Measurements from ENCODE around the gene APOOL.

Gene APOOL

DNA sequence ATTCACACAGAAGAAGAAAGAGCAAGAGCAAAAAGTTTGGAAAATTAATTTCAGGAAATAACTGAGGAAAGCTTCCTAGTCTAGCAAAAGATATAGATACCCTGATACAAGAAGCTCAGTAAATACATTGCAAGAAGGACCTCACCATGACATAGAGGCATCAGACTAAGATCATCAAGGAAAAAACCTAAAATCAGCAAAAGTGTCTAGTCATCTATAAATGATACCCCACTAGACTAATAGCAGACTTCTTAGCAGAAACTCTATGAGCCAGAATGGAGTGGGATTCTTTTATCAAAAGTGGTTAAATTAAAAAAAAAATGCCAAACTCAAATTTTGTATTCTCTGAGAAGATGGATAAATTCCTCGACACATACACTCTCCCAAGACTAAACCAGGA lies 10.5 kb upstream of the APOOL start:
- H3K36me3 ChIP-seq (ENCODE audit: low read length), result no peaks in the 10 kb centered on the region
- no peak overlapping the region for H3K27ac ChIP-seq (ENCODE audit: low read depth, low read length)
- H4K20me1 ChIP-seq (ENCODE audit: low read depth, low read length), result no peaks in the 10 kb centered on the region
- H3K79me2 ChIP-seq (ENCODE audit: insufficient read depth, low read length), result no peaks in the 10 kb centered on the region
- H3K4me2 ChIP-seq (ENCODE audit: low read depth, low read length, poor library complexity, severe bottlenecking), result no peak overlapping the region
- no peaks in the 10 kb centered on the region for H3F3A ChIP-seq (ENCODE audit: insufficient read depth)
- TF ChIP-seq EZH2phosphoT487 (conservative IDR thresholded peaks at IDR 0.05; ENCODE audit: low read length), result no peak
- TF ChIP-seq, protein P1, sequence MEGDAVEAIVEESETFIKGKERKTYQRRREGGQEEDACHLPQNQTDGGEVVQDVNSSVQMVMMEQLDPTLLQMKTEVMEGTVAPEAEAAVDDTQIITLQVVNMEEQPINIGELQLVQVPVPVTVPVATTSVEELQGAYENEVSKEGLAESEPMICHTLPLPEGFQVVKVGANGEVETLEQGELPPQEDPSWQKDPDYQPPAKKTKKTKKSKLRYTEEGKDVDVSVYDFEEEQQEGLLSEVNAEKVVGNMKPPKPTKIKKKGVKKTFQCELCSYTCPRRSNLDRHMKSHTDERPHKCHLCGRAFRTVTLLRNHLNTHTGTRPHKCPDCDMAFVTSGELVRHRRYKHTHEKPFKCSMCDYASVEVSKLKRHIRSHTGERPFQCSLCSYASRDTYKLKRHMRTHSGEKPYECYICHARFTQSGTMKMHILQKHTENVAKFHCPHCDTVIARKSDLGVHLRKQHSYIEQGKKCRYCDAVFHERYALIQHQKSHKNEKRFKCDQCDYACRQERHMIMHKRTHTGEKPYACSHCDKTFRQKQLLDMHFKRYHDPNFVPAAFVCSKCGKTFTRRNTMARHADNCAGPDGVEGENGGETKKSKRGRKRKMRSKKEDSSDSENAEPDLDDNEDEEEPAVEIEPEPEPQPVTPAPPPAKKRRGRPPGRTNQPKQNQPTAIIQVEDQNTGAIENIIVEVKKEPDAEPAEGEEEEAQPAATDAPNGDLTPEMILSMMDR (IDR thresholded peaks at IDR 0.05; ENCODE audit: insufficient read depth, low read length, poor library complexity, severe bottlenecking), result no peak
- H3K9me3 ChIP-seq (ENCODE audit: insufficient read depth, low read length), result no peaks in the 10 kb centered on the region
- H3K4me3 ChIP-seq (ENCODE audit: insufficient read depth, low read length, poor library complexity, severe bottlenecking), result no peak overlapping the region
- no peaks in the 10 kb centered on the region for H3K27me3 ChIP-seq (ENCODE audit: low read length)
- H3K9ac ChIP-seq (ENCODE audit: low read length), result no peak overlapping the region
- H3K9me2 ChIP-seq (replicated peaks; ENCODE audit: insufficient read depth, low read length), result no peaks in the 10 kb centered on the region
- no peak overlapping the region for H2AFZ ChIP-seq (ENCODE audit: low read depth, low read length, severe bottlenecking)

DNA sequence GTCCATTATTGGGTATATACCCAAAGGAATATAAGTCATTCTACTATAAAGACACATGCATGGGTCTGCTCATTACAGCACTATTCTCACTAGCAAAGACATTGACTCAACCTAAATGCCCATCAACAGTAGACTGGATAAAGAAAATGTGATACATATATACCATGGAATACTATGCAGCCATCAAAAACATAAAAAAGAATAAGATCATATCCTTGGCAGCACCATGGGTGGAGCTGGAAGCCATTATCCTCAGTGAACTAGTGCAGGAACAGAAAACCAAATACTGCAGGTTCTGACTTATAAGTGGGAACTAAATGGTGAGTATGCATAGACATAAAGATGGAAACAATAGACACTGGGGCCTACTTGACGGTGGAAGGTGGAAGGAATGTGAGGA lies 2.3 kb upstream of the APOOL start:
- Histone ChIP-seq H3K4me3 (ENCODE audit: insufficient read depth, low read length, poor library complexity, severe bottlenecking) (no peak overlapping the region), H3K4me2 (ENCODE audit: low read depth, low read length, poor library complexity, severe bottlenecking) (no peak overlapping the region), H3K9me3 (ENCODE audit: insufficient read depth, low read length) (no peaks in the 10 kb centered on the region), H3K79me2 (ENCODE audit: insufficient read depth, low read length) (no peaks in the 10 kb centered on the region), H2AFZ (ENCODE audit: low read depth, low read length, severe bottlenecking) (no peak overlapping the region), H3K9me2 (replicated peaks; ENCODE audit: insufficient read depth, low read length) (no peaks in the 10 kb centered on the region), H3K36me3 (ENCODE audit: low read length) (no peaks in the 10 kb centered on the region), H3K27ac (ENCODE audit: low read depth, low read length) (no peak overlapping the region), H3F3A (ENCODE audit: insufficient read depth) (no peaks in the 10 kb centered on the region), H3K9ac (ENCODE audit: low read length) (no peak overlapping the region), H4K20me1 (ENCODE audit: low read depth, low read length) (no peaks in the 10 kb centered on the region), H3K27me3 (ENCODE audit: low read length) (no peaks in the 10 kb centered on the region)
- TF ChIP-seq, protein P1 (IDR thresholded peaks at IDR 0.05; ENCODE audit: insufficient read depth, low read length, poor library complexity, severe bottlenecking), result no peak
- TF ChIP-seq EZH2phosphoT487 (conservative IDR thresholded peaks at IDR 0.05; ENCODE audit: low read length), result no peak

DNA sequence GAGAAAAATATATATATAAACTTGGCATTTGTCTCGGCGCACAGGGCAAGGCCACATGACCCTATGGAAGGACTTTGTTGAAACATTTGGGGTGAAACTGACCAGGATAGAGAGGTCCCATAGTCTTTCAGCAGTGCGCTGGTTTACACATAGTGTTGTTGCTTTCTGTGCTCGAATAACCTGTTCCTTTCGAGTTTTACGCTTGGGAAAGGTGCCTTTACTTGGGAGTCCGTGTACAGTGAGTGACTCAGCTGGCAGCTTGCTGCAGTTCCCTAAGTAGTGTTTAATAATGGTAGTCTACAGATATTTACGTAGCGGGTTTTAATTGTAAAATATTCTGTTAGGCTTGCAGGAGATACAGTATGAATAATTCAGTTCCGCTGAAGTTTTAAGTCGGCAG lies 578 bp downstream of the APOOL start:
- Histone ChIP-seq H3F3A (ENCODE audit: insufficient read depth) (no peaks in the 10 kb centered on the region), H2AFZ (ENCODE audit: low read depth, low read length, severe bottlenecking) (no peak overlapping the region), H3K27me3 (ENCODE audit: low read length) (no peaks in the 10 kb centered on the region), H3K4me2 (ENCODE audit: low read depth, low read length, poor library complexity, severe bottlenecking) (no peak overlapping the region), H3K4me3 (ENCODE audit: insufficient read depth, low read length, poor library complexity, severe bottlenecking) (peak overlapping the region; percentile 18), H3K9me2 (replicated peaks; ENCODE audit: insufficient read depth, low read length) (no peaks in the 10 kb centered on the region), H3K36me3 (ENCODE audit: low read length) (no peaks in the 10 kb centered on the region), H3K27ac (ENCODE audit: low read depth, low read length) (no peak overlapping the region), H3K79me2 (ENCODE audit: insufficient read depth, low read length) (no peaks in the 10 kb centered on the region), H3K9me3 (ENCODE audit: insufficient read depth, low read length) (no peaks in the 10 kb centered on the region), H4K20me1 (ENCODE audit: low read depth, low read length) (no peaks in the 10 kb centered on the region), H3K9ac (ENCODE audit: low read length) (no peak overlapping the region)
- TF ChIP-seq, protein P1 (IDR thresholded peaks at IDR 0.05; ENCODE audit: insufficient read depth, low read length, poor library complexity, severe bottlenecking), result no peak
- no peak for TF ChIP-seq EZH2phosphoT487 (conservative IDR thresholded peaks at IDR 0.05; ENCODE audit: low read length)

All from SU-DHL-6 (cell line).